ENCODE results near the gene RAD51.

GRCh38 chr15:40762919-40763800, 68.2 kb downstream of the RAD51 start:
- no peak for TF ChIP-seq CTCF (conservative IDR thresholded peaks at IDR 0.05 in 1 of 2, IDR thresholded peaks at IDR 0.05 in 1 of 2; ENCODE audit: low read depth in 1 of 2, low read length in 2 of 2)
- no peak for TF ChIP-seq EZH2 (IDR thresholded peaks at IDR 0.05; ENCODE audit: low read length, missing control alignments)
